Inflammatory macrophage treated with lipopolysaccharide for 1 hour (primary cell): ENCODE results near the gene SIX5.
"Not testable (repeated sequence)": the region's sequence is repeated elsewhere in the genome, so short reads cannot be mapped to it uniquely, and the experiment has no call there.

Experiments
- DNase-seq, 2 donors: peaks; one replicate each; pipeline ENCODE4 v3.0.0-alpha.2; 2020 to 2022

The SIX5 gene

DNA sequence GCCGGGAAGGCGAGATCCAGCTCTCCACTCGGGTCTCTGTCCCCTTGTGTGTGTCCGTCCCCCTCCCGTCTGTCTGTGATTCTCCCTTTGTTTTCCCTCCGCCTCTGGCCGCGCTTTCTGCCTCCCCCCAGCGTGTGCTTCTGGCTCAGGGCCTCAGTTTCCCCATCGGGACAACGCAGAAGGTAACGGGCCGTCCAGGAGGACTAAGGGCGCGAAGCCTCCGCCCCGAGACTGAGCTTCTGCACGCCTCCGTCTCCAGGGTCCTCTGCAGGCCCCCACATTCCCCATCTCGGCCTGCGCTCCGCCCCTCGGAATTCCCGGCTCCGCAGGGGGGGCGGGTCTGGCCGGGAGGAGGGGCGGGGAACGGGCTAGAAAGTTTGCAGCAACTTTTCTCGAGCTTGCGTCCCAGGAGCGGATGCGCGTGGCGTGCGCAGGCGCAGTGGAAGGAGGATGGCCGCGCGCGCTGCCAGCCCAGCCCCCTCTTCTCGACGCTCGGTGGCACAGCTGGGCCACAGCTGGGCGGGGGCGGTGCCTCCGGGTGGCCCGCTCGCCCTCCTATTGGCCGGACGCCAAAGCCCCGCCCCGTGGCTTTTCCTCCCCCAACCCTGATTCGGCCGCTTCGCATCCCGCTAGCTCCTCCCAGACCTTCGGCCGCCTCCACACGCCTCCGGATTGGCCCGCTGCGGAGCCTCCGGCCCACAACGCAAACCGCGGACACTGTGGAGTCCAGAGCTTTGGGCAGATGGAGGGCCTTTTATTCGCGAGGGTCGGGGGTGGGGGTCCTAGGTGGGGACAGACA, at the start of gene SIX5:
TSS of gene SIX5 (minus strand) at position 269 of the 799 bp plus-strand sequence. CDS start 408 bp downstream, outside the sequence.
- DNase-seq: peak; percentile 93 to 98

DNA sequence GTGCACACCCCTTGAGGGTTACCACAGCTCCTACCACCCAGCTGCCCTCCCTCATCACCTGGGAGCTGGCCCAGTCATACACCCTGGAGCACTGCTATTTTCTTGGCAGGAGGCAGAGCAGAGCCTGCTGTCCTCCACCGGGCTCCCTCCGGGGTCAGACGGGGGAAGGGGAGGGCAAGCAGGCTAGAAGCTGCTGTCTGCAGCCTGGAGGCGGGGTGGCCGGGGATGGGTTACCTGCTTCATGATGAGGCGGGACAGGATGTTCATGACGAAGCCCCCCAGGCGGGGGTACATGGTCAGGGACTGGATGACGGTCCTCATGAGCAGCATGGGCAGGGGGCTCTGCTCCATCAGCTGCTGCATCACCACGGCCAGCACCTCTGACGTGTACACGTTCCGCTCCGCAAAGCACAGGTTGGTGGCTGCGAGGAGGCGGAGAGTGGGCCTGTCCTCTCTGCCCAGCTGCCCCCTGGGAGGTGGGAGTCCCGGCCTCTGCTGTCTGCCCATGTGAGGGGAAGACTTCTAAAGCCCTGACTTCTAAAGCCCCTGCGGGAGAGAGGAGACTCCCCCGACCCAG, 48.8 kb upstream of the SIX5 start:
- DNase-seq: no peak

DNA sequence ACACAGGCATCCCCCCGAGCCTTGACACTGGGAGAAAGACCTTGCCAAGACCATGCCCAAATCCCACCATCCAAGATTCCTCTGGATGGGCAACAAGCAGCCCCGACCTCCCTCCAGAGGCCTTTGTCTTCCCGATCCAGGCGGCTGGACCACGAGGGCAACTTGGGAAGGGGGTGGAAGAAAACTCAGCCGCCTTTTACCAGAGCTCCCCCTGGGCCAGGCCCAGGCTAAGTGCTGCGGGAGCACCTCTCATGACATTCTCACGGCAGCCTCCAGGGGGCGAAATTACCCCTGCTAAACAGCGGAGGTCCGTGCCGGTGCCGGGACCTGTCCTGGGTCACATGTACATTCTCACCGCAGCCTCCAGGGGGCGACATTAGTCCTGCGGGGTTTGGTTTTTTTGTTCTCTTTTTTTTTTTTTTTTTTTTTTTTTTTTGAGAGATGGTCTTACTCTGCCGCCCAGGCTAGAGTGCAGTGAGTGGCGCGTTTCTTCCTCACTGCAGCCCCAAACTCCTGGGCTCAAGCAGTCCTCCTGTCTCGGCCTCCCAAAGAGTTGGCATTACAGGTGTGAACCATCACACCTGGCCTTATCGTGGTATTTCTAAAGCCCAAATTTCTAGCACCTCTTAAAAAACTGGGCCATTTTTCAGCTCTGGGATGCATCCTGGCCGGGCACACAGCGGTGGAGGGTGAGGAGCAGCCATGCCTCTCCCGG, 48.1 kb upstream of the SIX5 start:
- DNase-seq: peak; percentile 80 to 99

DNA sequence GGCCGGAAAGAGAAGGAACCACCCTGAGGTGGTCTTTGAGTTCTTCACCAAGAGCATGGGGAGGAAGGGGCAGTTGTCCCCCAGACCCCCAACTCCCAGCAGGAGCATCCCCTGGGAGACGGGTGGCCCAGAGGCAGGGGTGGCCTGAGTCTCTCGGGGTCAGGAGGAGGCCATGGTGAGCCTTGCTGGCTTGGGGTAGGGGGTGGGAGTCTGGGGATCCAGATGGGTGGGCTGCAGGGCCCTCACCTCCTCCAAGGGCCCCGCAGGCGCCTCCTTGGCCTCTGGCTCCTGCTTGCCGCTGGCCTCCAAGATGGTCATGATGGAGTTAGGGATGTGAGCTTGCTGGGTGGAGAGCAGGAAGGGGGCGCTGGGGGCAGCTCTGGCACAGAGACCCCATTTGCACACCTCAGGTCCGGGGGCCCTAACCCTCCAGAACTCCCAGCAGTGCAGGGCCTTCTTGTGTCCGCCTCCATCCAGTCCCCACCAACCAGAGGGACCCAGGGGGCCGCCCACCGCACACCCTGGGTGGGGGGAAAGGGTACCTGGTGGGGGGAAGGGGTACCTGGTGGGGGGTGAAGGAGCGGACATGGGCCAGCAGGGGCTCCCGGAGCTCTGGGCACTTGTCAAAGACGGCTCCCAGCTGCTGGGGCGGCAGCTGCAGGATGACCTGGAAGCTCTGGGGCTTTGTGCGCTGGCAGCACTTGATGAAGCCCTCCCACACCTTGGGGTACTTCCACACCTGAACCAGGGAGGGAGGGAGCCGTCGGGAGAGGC, 47.4 kb upstream of the SIX5 start:
- no peak for DNase-seq

DNA sequence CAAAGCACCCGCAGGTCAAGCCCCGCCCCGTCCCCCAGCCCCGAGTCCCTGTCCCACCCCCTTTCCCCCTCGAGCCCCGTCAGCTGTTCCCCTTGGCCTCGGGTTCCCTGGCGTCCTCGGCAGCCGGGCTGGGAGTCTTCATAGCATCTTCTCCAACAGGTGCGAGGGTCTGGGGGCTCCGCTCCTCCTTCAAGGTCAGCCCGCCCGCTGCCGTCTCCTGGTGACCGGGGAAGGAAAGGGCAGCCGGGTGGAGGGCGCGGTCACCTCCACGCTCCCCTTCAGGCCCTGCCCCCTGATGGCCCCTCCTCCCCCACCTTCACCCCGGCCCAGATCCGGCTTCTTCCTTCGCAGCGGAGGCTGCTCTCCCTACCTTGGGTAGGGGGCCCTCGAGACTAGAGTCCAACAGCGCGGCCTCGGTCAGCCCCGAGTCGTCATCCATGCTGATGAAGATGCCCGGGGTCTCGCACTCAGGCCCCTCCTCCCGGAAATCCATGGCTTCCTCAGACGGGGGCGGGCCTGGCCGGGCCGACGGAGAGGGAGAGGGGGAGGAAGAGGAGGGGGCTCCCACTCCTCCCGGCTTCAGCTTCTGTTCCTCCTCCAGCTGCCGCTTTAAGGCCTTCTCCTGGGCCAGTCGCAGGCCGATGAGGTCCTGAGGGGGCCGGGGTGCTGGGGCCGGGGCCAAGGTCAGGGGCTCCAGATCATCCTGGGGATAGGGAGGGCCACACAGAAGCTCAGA, 46.6 kb upstream of the SIX5 start:
- DNase-seq: no peak

DNA sequence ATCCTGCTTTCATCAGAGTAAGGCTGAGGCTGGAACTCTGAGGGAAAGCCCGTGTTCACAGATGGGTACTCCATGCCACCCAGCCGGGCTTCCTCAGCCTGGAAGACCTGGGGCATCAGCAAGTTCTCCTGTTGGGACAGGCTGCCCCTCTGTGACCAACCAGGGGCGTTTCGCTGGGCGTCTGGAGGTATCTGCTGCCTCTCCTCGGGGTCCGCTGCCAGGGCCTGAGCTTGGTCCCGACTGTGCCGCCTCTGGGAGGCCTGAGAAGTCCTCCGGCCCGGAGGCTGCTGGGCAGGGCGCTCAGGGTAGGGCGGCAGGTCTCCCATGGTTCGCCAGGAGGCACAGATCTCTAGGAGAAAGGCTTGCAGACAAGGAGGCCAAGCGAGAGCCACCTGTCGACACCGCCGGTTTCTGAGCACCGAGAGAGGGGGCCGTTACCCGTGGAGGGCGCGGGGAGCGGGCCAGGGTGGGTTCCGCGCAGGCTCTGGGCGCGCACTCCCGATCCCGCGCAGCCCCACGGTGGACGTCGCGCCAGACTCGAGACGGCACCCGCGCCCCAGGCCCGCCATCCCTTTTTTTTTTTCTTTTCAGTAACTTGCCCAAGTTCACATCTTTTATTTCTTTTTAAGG, 45.9 kb upstream of the SIX5 start, which contains the start of gene RSPH6A:
TSS of gene RSPH6A (minus strand) at position 458 of the 630 bp plus-strand sequence. CDS start at position 326, 132 bp downstream.
- DNase-seq: no peak

DNA sequence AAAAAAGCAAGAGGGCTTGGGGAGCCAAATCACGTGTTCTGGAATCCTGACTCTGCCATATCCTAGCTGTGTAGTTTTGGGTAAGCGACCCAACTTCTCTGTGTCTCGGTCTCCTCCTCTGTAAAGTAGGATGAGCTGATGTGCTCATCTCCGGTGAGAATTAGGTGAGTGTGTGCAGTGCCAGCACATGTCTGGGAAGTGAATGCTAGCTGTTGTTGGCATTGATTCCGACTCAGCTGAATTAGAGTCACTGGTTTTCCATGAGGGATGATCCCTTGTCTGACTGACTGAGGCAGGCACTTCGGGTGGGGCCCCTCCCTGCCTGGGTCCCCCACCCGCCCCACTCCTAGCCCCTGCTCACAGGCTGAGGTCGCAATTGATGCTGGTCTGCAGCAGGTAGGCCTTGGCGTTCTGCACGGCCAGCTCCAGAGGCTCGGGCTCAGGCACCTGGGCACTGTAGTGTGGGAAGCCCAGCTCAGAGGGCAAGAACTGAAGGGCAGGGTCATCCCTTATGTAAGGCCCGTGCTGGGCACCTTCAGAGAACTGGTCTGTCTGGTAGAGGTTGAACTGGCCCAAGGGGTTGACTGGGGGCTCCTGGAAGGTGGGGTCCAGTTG, 45.2 kb upstream of the SIX5 start:
- no peak for DNase-seq

DNA sequence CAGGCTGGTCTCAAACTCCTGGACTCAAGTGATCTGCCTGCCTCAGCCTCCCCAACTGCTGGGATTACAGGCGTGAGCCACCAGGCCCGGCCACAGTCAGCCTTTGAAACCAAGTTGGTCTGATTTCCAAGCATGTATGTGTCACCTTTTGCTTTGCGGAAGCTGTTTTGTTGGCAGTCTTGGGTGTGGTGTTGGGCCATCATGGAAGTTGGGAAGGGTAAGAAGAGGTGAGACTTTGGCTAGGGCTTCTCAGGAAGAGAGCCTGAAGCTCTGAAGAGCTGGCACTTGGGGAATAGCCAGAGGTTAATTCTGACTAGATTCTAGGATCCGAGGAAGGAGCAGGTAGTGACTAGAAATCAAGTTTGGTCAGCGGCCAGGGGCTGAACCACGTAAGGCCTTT, 43.2 kb upstream of the SIX5 start:
- no peak for DNase-seq

DNA sequence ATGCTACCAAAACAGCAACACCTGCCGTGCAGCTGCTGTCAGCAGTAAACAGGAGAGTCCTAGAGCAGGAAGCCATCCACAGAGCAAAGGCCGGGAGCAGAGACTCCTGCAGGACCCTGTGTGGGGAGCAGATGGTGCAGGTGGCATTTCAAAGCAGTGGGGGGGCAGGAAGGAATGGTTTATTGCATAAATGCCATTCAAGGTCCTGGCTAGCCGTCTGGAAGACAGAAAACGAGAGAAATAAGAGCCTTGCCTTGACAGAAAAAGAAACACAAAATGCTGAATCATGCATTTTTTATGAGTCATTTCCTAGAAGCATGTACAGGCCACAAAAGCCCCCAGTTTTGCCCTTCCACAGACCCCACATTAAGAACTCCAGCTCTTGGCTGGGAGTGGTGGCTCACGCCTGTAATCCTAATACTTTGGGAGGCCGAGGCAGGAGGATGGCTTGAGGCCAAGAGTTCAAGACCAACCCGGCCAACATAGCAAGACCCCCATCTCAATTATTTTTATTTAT, 40.6 kb upstream of the SIX5 start:
- peak in 1 of 2 donors; percentile 27 for DNase-seq

DNA sequence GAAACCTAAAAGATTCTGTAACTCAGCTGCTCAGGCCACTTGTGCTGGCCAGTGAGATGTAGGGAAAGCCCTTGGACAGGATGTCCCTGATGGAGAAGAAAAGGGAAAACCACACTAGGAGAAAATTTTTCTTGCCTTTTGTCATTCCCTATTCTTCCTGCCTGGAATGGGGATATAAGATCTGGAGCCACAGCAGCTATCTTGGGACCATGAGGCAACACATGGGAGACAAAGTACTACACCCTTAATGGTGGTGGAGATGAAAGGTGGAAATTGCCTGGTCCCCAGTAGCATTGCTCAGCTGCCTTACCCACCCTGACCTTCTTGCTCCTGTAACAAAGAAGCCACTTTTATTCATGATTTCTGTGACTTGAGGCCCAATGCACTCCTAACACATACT, 36.7 kb upstream of the SIX5 start:
- no peak for DNase-seq

DNA sequence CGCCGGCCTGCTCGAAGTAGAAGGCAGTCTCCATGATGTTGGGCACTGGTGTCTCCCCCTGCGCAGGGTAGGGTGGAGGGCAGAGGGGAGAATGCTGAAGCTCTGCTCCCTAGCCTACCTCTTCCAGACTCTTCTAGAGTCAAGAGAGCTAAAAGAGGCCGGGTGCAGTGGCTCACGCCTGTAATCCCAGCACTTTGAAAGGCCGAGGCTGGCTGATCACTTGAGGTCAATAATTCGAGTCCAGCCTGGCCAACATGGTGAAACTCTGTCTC, 35.8 kb upstream of the SIX5 start:
- DNase-seq: no peak

DNA sequence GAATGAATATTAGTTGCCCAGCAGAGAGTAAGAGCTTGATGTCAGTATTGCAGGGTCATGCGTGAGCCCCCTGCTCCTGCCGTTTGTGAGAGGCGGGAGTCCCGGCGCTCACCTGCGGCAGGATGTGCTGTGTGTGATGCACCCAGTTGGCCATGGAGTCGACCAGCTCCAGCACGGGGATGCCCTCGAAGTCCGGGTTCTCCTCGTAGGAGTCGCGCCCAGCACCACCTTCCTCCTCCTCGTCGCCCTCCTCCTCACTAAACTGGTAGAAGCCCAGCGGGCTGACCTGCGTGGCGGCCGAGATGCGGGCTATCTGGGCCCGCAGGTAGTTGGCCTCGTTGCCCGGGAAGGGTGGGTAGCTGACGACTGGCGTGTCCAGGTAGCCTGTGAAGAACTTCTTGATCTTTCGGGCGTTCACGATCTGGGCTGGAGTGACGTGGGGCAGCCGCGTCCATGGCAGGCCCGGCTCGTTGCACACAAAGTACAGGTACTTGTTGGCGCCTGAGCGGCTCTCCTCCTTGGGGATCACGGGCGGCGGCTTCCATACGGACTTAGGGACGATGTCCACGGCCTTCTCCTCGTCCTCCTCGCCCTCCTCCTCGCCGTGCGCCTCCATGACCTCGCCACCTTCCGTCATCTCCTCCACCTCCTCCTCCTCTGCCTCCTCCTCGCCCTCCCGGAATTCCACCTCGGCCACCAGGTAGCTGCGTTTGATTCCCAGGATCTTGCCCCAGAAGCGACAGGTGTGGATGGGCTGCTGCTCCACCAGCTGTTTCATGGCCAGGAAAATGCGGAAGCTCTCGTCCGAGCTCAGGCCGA, 35.3 kb upstream of the SIX5 start:
- no peak for DNase-seq

DNA sequence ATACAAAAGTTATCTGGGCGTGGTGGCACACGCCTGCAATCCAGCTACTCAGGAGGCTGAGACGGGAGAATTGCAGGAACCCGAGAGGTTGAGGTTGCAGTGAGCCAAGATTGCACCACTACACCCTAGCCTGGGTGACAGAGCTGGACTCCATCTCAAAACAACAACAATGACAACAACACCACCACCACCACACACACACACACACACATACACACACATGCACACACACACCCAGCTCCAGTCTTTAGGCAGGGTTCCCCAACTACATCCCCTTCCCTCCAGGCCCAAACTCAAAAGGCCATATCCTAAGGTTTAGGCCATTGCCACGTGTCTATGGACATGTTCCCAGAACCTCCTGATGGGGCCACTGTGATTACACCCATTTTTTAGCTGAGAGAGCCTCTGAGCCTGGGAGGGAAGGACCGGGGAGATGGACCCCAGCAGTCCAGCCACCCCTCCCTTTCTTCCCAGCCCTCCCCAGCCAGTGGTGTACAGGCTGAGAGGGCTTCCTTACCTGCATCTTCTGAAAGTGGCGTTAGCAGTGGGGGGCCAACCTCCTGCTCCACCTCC, 32.6 kb upstream of the SIX5 start:
- no peak for DNase-seq

DNA sequence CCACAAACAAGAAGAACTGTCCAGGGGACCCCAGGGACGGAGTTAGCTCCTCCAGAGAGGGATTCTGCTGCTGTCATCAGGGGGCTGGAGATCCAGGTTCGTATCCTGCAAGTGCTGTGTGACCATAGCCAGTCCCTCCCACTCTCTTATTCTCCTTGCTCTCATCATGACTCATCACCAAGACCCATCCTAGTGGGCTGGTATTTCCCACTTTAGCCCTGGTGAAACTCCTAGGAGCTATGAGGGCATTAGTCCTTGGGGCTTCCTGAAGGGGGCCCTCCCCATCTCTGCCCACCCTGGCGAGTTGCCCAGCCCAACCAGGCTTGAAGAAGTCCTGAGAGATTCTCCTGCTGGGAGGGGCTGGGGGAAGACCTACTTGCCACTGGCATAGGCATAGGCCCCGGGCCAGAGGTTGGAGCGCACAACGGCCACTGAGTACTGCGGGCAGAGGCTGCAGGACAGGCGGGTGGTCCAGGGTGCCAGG, 31.1 kb upstream of the SIX5 start:
- peak; percentile 31 to 80 for DNase-seq

DNA sequence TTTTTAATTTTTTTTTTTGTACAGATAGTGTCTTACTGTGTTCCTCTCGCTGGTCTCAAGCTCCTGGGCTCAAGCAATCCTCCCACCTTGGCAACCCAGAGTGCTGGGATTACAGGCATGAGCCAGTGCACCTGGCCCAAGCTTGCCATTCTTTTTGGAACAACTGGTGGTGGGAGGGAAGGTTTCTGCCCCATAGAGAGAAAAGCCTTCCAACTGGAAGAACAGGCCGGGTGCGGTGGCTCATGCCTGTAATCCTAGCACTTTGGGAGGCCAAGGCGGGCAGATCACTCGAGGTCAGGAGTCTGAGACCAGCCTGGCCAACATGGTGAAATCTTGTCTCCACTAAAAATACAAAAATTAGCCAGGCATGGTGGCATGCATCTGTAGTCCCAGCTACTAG, 30.5 kb upstream of the SIX5 start:
- not testable (repeated sequence) for DNase-seq

DNA sequence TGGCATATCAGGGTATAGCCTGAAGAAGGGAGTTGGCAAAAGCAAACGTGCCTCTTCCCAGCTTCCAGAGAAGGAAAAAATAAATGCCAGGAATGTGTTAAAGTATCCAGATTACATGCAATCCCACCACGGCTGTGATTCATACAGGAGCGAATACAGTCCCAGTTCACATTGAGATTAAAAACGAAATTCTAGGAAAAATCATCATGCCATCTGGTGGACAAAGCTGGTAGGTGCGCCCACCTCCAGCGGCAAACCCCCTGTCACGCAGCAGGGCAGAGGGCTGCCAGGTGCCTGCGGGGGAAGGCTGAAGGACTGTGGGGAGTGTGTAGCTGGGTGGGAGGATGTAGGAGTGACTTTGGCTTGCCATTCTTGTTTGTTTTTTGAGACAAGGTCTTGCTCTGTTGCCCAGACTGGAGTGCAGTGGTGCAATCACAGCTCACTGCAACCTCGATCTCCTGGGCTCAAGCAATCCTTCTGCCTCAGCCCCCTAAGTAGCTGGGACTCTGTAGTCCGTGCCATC, 30.0 kb upstream of the SIX5 start:
- DNase-seq: peak; percentile 31 to 82

DNA sequence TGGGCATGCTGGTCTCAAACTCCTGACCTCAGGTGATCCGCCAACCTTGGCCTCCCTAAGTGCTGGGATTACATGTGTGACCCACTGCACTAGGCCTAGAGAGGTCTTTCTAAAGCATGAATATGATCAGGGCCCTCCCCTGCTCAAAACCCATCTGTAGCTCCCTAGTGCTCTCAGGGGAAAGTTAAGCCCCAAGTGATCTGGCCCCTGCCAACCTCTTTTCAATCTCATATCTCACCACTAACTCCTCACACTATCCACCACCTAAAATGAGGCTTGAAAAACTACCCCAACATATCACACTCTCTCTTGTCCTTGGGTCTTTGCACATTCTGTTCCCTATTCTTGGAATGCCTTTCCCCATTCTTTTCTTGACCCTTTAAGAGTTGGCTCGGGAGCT, 25.6 kb upstream of the SIX5 start:
- no peak for DNase-seq

DNA sequence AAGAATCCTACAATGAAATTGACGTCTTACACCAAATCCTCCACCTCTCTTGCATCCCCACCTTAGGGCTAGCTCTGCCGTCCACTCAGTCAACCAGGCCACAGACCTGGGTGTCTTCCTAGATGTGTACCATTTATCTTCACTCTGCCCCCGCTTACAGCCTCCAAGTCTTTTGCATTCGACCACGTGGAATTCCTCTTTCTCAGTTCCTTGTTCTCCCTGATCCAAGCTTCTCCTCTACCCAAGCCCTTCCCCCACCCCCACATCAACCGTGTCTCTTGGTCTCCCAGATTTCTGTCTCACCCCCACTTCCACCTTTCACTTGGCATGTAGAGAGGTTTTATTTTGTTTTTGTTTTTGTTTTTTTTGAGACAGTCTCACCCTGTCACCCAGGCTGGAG, 24.8 kb upstream of the SIX5 start:
- DNase-seq: peak; percentile 55 to 83

DNA sequence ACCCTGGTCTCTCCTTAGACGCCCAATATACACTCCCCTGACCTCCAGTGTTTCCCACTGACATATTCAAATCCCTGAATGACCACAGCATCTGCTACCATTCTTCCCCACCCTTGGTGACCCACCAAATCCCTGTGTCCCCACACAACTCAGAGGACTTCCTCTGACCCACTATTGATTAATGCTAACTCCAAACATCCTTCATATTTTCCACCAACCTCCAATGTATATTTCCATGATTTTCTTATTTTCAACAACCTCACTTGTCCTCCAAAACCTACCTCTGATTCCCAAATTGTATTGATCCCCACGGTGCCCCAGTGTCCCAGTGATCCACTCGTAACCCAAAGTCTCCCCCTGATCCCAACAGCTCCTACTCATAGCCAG, 24.1 kb upstream of the SIX5 start:
- DNase-seq: no peak
